Calu3 (cell line): ENCODE results near the gene NSD2. TPM values are rescaled to one million over a fixed set of nuclear protein-coding genes. Genes with fewer than 3 reads are reported as not detected.

Experiments used
- BruUV-seq: library from RNA; stranded (reverse); fragments of 400-500 nt; replicated peaks from 2 replicates; lab custom pipeline; 2021; lab: Mats Ljungman, UMichigan
- CTCF ChIA-PET: fragments of 300-600 bp; sonication (Branson Sonifier 250); formaldehyde crosslinking; loops from one replicate; lab custom pipeline; 2022; ENCODE audit warnings: antibody characterized with exemption; lab: Charles Lee
- DNase-seq: peaks from one replicate; pipeline ENCODE4 v3.0.0; 2022
- H3K27ac Mint-ChIP-seq: one replicate; pipeline ENCODE4 v1.8.0; 2022; ENCODE audit warnings: mixed read lengths; ENCODE audit not compliant: unreplicated experiment
- H3K27me3 Mint-ChIP-seq: one replicate; pipeline ENCODE4 v1.8.0; 2022; ENCODE audit warnings: mixed read lengths; ENCODE audit not compliant: unreplicated experiment
- H3K36me3 Mint-ChIP-seq: one replicate; pipeline ENCODE4 v1.8.0; 2022; ENCODE audit warnings: mild to moderate bottlenecking, moderate library complexity, mixed read lengths; ENCODE audit not compliant: insufficient read depth, unreplicated experiment
- H3K4me1 Mint-ChIP-seq: one replicate; pipeline ENCODE4 v1.8.0; 2022; ENCODE audit warnings: mild to moderate bottlenecking, low read depth, mixed read lengths; ENCODE audit not compliant: unreplicated experiment
- H3K4me3 Mint-ChIP-seq: one replicate; pipeline ENCODE4 v1.8.0; 2022; ENCODE audit warnings: mild to moderate bottlenecking, low read depth, moderate library complexity, mixed read lengths; ENCODE audit not compliant: unreplicated experiment
- H3K9me3 Mint-ChIP-seq: one replicate; pipeline ENCODE4 v1.8.0; 2022; ENCODE audit warnings: low read depth, mixed read lengths; ENCODE audit not compliant: unreplicated experiment
- CTCF ChIP-seq: fragments of 200-600 bp; IDR thresholded peaks from one replicate; pipeline ENCODE4 v1.8.0; 2022; ENCODE audit warnings: antibody characterized with exemption; ENCODE audit not compliant: unreplicated experiment
- intact Hi-C: fragments of 100-400 bp; cut with micrococcal nuclease; formaldehyde crosslinking; loops from one replicate; pipeline ENCODE4 v1.10.0; 2022; ENCODE audit not compliant: unreplicated experiment
- total RNA-seq: library from RNA; stranded (reverse); gene quantifications from 2 replicates; pipeline ENCODE4 v1.2.3, GENCODE V29; 2022

The NSD2 gene
- total RNA-seq, 1 experiment from 2014 or later = 104 TPM

GRCh38 chr4:2006956-2007653 lies 135.9 kb downstream of the NSD2 start:
- CTCF ChIA-PET = interaction anchor here (0.6 kb wide), 1 partner anchor 9 kb away, joined by 3 read pairs; no protein-coding TSS in a partner anchor
- Mint-ChIP-seq H3K9me3 (no peaks in the 10 kb centered on the region), H3K36me3 (peaks cover 33% of the 10 kb centered on the region), H3K27me3 (no peaks in the 10 kb centered on the region), H3K4me1 (peaks cover 7% of the 10 kb centered on the region), H3K4me3 (peak overlapping the region; percentile 74), H3K27ac (no peak overlapping the region)
- no peak for TF ChIP-seq CTCF
- no peak for DNase-seq
- intact Hi-C loops = no loop called here
- TSS peak; percentile 63 for BruUV-seq

- Mint-ChIP-seq H3K36me3 (peaks cover 33% of the 10 kb centered on the region), H3K4me1 (peaks cover 7% of the 10 kb centered on the region), H3K27me3 (no peaks in the 10 kb centered on the region), H3K4me3 (peak overlapping the region; percentile 74), H3K27ac (peak overlapping the region; percentile 70), H3K9me3 (no peaks in the 10 kb centered on the region)
- no peak for TF ChIP-seq CTCF
- CTCF ChIA-PET = interaction anchor here (0.6 kb wide), 2 partner anchors 10 to 70 kb away, joined by 3 to 4 read pairs; no protein-coding TSS in a partner anchor
- intact Hi-C loops = no loop called here
- no TSS peak for BruUV-seq
- no peak for DNase-seq
Observed at GRCh38 chr4:2007804-2008670, 136.8 kb downstream of the NSD2 start.

- no peak for TF ChIP-seq CTCF
- Mint-ChIP-seq H3K27me3 (no peaks in the 10 kb centered on the region), H3K4me1 (peaks cover 7% of the 10 kb centered on the region), H3K9me3 (no peaks in the 10 kb centered on the region), H3K4me3 (peak overlapping the region; percentile 74), H3K27ac (peak overlapping the region; percentile 70), H3K36me3 (peaks cover 33% of the 10 kb centered on the region)
- no TSS peak for BruUV-seq
- no peak for DNase-seq
- intact Hi-C loops = no loop called here
- CTCF ChIA-PET = interaction anchor here (0.6 kb wide), 1 partner anchor 70 kb away, joined by 4 read pairs; no protein-coding TSS in a partner anchor
Observed at GRCh38 chr4:2008671-2008920, 137.4 kb downstream of the NSD2 start.

- peak within 1 kb of the TSS; percentile 74 for H3K4me3 Mint-ChIP-seq
Observed at GRCh38 chr4:2008921-2009650, 137.9 kb downstream of the NSD2 start, which contains the start of gene NELFA. TSS of gene NELFA (minus strand) at chr4:2008974. CDS start at chr4:2008959, 15 bp downstream.

More at GRCh38 chr4:2008921-2009650, 137.9 kb downstream of the NSD2 start, which contains the start of gene NELFA:
- peak; percentile 90 for DNase-seq
- peaks cover 33% of the 10 kb centered on the region for H3K36me3 Mint-ChIP-seq
- H3K27me3 Mint-ChIP-seq = no peaks in the 10 kb centered on the region
- H3K9me3 Mint-ChIP-seq = no peaks in the 10 kb centered on the region
- BruUV-seq = no TSS peak
- peaks cover 7% of the 10 kb centered on the region for H3K4me1 Mint-ChIP-seq
- CTCF ChIA-PET = interaction anchor here (0.6 kb wide), 1 partner anchor 71 kb away, joined by 4 read pairs; no protein-coding TSS in a partner anchor
- intact Hi-C loops = no loop called here
- peak within 1 kb of the TSS; percentile 79 for H3K27ac Mint-ChIP-seq
- no peak for TF ChIP-seq CTCF
